ENCODE measurements around the gene PCP4.
"Not testable (repeated sequence)": the region's sequence is repeated elsewhere in the genome, so short reads cannot be mapped to it uniquely, and the experiment has no call there.

Gene PCP4

DNA sequence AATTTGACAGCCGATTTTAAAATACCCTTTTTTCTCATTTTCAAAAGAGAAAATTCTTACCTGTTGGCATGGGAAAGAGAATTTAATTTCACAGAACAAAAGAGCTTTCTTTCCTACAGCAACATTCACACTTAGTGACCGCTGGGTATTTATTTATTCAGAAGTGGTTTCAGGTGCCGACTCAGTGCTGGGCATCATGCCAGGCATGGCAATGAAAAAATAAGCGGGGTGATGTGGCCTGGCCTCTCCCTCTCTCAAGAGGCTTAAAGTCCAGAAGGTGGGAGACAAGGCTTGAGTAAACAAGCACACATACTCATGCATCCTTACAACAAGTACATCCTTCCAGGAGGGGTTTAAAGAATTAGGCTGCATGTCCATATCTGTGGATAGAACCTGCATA lies 4.1 kb upstream of the PCP4 start:
- DNase-seq (ENCODE audit: low read depth in 4 of 4, low spot score in 1 of 4): no peak

DNA sequence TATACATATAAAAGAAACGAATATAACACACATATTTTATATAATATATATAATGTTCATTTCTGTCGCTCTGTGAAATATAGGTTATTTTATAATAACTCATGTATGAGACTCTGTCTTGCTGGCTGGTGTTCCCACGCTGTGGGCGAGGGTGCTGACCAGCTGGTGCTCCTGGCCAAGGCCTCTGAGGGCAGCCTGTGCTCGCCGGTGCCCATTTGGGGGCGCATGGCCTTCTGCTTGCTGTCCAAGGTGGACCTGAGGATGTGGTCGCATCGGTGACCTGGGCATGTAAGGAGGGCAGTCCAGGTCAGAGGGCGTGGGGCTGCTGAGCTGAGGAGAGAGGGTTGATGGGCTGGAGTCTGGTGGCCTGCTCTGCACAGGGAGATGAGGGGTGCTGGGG lies 1.1 kb upstream of the PCP4 start:
- DNase-seq (ENCODE audit: low read depth in 4 of 4, low spot score in 1 of 4): no peak

DNA sequence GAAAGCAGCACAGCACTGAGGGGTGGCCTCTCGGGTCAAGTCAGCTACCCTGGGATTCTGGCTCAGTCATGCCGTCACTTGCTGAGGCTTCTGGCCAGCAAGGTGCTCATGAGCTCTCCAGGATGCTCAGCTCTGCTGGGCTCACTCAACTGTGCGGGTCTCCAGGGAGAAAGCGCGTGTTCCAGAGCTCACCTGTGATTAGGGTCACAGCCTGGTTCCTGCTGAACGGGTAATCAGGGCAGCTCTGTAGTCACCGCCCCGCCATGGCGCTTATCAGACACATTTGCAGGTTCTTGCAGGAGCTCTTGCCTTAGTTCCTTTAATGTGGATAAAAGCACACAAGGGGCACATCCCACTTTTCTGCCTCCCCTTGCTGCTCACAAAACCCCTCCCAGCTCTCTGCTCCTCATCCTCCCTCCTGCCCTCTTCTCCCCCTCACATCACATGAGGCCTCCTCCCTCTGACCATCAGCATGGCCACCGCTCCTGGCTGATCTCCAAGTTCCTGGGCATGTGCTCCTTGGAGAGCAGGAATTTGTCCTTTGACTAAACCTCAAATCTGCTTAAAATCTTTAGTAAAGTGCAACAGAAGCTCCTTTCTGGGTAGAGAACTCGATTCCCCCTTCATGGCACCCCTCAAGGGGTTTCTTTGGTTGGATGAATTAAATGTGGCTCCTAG lies 2.0 kb downstream of the PCP4 start:
- no peak for DNase-seq (ENCODE audit: low read depth in 4 of 4, low spot score in 1 of 4)

DNA sequence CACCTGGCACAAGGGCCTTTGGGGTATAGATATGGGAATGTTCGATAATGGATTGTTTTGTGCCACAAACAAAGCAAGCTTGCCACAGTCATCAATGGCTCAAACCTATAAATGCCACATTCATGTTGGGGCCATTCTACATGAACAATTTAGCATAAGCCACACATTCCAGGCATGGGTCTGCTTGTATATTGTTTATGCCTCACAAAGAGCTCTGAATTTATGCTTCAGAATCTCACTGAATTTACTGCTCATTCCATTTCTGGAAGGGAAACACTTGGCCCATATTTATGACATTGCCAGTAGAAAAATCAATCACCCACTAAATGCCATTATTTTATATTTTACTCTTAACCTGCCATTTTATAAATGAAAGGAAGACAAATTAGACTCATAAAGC lies 6.4 kb downstream of the PCP4 start:
- no peak for DNase-seq (ENCODE audit: low read depth in 4 of 4, low spot score in 1 of 4)

DNA sequence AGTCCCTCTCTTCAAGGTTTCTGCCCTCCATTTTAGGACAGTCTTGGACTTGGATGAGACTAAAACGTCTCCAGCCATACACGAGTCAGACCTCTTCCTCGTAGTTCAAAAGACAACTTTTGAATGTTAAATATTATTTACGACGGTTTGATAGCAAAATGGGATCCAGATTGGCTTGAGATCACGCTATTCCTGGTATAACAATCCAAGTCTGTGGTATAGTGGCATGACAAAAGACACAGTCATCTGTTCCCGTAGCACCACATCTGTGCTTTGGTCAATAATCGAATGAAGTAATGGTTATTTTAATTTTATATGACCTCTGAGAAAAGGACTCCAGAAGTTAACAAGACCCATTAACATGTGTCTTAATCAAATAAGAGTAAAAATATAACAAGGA lies 7.0 kb downstream of the PCP4 start:
- DNase-seq (ENCODE audit: low read depth in 4 of 4, low spot score in 1 of 4): no peak

DNA sequence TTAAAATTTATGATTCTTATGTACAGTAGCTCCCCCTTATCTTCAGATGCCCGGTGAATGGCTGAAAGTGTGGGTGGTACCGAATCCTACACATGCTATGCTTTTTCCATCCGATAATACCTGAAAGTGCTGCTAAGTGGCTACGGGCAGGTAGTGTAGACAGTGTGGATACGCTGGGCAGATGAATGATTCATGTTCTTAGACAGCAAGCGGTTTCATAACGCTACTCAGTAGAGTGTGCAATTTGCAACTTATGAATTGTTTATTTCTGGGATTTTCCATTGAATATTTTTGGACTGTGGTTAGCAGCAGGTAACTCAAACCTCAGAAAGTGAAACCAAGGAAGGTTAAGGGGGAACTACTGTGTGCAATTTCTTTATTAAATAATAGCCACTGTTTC lies 7.5 kb downstream of the PCP4 start:
- DNase-seq (ENCODE audit: low read depth in 4 of 4, low spot score in 1 of 4): no peak

DNA sequence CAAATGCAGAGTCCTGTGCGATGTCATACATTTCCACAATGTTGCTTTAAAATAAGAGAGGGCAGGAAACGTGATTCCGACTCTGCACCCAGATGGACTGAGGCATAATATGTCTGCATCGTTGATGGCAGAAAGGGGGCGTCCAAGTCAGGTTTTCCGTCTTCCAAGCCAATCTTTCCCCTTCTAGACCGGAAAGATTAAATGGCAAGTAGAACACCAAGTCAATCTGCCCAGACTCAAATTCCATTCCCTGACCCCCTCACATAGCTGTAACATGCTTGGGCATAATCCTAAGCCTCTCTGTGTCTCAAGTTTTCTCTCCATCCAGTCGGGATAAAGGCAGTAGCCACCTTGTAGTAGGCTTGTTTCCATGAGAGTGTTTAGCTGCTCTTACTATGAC lies 14.4 kb downstream of the PCP4 start:
- no peak for DNase-seq (ENCODE audit: low read depth in 4 of 4, low spot score in 1 of 4)

DNA sequence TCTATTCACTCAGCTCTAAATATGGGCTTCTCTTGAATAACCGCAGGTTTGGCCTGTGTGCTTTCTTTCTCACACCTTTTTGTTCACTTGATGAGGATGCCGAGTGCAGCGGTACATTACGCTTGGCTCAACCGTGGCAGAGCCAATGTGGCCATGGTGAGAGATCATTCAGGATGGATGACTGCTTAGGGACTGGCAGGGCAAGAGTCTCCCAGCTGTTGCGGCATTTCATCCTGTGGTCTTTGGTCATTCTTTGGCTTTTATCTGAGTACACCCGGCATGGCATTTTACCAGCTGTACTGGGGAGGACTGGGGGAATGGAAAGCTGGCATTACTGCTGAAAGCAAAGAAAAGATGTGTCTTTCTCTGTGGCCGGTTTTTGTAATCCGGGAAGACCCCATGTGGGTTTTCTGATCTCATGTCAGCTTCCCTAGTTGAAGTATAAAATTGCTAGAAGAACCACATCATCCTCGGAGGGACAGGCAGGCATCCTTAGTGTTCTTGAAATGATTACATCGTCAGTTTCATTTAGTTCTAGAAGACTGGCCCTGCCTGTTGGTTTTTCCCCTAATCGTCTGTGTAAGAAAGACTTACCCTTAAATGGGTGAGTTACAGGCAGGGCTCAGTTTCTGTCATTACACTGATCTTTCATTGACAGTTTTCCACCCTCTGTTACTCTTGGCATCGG lies 15.1 kb downstream of the PCP4 start:
- DNase-seq (ENCODE audit: low read depth in 4 of 4, low spot score in 1 of 4): no peak

DNA sequence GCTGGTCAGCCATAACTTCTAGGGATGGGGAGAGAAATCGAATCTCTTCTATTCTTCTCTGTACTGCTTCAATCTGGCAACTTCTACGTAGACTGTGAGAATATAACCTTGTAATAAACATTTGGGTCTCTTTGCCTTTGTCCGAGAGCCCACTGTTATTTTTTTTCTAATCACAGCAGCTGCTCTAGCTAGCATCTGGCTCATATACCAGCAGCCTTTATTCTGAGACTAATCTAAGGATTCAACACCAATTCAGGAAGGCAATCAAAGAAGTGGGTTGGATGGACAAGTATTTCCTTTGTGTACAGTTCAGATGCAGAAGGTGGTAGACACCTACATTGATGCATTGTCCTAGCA lies 15.6 kb downstream of the PCP4 start:
- no peak for DNase-seq (ENCODE audit: low read depth in 4 of 4, low spot score in 1 of 4)

DNA sequence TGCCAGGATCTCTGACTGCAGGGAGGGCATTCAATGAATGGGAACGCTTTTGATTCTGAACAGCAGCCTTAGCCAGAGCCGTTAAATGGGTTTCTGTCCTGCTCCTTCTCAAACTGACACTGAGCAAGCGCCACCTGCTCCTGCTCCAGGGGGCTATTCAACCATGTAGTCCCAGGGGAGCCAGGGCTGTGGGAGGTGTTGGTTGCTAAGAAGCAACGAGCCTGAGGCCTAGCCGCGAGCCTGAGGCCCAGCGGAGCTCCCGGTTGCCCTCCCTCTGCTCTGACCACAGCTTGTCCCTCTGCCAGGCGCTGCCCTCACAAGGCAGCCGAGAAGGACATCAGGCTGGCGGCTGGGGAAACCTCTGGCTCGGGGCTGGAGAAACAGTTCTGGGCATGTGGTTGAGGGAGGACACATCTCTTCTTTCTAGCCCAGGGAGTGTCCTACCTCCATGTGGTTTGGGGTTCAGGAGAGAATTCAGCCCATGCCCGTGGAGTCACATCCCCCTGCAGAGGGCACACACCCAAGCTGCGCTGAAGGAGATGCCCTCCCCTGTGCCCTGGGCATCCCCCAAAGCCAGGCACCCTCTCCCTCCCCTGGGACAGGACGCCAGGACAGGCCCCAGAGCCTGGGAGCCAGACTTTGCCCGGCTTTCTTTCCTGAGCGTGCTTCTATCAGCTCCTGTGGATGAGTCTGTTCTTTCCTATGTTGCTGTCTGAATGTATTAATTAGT lies 18.0 kb downstream of the PCP4 start:
- DNase-seq (ENCODE audit: low read depth in 4 of 4, low spot score in 1 of 4): no peak

DNA sequence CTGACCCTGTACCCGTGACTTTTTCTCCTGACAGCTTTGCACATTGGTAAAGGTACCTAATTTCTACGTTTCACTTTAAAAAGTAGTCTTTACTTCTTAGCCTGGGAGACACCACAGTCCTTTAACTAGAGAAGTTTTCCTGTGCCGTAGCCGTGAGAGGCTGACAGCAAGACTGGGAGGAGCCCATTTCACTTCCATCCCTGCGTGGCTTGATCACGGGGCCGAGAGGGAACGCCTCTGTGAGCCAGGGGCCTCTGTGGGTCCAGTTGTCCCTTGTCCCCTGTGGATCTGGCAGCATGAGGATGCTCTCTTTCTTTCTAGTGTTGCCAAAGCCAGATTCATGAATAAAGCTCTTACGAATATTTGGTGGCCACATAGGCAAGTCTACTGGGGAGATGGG lies 21.6 kb downstream of the PCP4 start:
- DNase-seq (ENCODE audit: low read depth in 4 of 4, low spot score in 1 of 4): no peak

DNA sequence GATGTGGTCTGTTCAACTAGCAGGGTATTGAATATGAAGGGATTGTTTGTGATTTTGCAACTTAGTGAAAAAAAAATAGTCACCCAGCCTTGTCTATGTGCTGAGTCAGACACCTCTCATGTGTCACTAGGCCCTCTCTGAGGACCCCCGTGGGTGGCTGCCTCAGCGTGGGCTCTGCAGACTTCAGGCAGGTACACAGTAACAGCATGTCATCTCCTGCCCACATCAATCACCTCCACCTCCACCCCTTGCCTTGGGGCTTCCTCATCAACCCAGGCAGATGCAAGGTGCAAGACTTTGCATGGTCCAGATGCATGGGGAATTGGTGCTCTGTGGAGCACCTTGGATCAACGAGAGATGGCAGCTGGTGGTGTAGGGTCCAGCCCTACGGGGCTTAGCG lies 23.9 kb downstream of the PCP4 start:
- no peak for DNase-seq (ENCODE audit: low read depth in 4 of 4, low spot score in 1 of 4)

DNA sequence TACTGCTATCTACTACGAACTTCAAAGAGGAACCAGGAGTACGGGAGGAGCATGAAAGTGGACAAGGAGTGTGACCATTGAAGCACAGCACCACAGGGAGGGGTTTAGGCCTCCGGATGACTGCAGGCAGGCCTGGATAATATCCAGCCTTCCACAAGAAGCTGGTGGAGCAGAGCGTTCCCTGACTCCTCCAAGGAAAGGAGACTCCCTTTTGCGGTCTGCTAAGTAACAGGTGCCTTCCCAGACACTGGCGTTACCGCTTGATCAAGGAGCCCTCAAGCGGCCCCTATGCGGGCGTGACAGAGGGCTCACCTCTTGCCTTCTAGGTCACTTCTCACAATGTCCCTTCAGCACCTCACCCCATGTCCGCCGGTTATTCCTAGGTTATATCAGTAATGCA lies 24.6 kb downstream of the PCP4 start:
- DNase-seq (ENCODE audit: low read depth in 4 of 4, low spot score in 1 of 4): not testable (repeated sequence)

DNA sequence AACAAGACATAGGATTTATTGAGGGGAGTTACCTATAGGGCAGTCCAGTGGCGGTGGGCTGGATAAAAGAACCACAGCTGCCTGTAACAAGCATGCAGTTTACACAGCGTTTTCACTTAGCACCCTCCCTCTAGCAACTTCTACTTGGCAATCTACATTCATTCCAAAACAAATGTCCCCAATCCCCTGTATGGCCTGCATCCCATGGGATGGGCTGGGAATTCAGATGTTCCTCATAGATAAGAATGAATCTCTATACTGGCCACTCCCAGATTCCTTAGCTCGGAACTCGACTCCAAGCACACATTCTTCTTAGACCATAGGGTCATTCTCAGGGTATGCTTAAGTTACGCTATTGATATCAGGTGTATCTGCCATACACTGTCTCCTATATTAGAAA lies 33.3 kb downstream of the PCP4 start:
- no peak for DNase-seq (ENCODE audit: low read depth in 4 of 4, low spot score in 1 of 4)

DNA sequence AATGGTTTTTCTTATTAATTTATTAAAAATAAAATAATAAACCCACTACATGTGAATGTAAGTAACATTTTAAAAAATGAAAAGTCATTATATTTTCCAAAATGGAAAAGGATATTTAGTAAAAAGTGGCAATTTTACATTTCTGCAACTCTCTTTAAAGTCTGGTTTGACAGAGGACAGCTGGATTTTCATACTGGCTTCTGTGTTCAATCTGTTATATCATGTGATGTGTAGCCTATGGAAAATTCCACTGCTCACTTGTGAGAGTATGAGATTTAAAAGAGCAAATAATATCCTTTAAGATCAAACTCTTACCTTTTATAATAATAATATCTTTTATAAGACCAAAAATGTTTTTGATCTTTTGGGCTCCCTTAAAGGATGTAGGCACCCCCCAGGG lies 33.7 kb downstream of the PCP4 start:
- no peak for DNase-seq (ENCODE audit: low read depth in 4 of 4, low spot score in 1 of 4)

DNA sequence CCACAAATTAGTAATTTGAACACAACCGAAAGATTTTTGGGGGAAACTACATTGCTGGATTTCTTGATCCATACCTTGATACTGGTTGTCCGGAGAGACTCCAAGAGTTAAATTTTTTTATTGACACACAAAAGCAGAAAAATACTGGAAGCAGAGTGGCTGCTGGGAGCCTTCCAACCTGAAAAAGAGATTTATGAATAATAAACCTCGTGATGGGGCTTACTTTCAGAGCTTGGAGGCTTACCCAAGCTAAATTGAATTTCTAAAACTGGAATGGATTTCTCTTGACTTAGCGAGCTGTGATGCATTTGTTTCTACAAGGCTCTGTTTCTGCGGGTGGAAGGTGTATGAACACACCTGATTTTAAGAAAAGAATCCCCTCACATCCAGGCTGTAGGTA lies 35.7 kb downstream of the PCP4 start:
- DNase-seq (ENCODE audit: low read depth in 4 of 4, low spot score in 1 of 4): no peak

DNA sequence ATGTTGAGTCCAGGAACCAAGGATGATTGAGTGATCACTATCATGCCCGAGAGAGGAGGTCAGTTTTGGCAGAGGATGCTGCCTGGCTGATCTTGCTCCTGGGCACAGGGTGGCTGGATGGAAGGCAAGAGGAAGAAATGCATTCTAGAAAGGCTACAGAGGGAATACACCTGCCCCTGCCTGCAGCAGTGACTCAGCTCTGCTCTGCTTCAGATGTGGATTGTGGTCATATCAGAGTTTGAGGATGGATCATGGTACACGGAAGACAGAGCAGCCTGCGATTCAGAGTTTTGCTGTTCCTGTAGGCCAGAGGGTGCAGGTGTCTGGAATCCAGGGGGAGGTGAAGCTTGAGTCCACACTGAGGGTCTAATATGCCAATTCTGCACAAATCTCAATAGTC lies 37.2 kb downstream of the PCP4 start:
- no peak for DNase-seq (ENCODE audit: low read depth in 4 of 4, low spot score in 1 of 4)

DNA sequence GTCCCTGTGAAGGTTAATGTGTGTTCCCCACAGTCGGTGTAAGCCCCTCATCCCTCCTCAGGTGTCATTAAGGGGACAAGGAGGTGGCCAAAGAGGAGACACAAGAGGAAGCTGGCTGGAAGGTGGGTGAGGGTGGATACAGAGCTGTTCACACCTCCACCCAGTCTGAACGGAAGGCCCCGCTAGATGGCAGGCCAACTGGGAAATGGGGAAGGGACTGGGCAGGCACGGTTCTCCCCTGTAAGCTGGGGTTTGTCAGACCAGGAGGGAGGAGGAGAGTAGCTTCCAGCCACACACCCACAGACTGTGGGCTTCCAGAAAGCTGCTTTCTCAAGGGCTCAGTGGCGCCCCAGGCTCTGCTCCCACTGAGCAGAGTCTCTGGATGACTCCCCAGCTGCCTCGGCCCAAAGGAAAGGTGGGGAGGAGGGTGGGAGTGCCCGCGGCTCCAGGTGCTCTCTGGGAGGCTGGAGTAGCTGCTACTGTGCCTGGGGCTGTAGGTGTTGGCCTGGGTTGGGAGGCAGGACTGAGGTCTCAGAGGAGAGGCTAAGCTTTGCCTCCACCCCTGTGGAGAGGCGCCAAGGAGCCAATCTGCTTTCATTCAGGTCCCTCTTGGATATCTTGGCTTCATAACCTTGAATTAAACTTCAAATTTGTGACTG lies 41.2 kb downstream of the PCP4 start:
- no peak for DNase-seq (ENCODE audit: low read depth in 4 of 4, low spot score in 1 of 4)

DNA sequence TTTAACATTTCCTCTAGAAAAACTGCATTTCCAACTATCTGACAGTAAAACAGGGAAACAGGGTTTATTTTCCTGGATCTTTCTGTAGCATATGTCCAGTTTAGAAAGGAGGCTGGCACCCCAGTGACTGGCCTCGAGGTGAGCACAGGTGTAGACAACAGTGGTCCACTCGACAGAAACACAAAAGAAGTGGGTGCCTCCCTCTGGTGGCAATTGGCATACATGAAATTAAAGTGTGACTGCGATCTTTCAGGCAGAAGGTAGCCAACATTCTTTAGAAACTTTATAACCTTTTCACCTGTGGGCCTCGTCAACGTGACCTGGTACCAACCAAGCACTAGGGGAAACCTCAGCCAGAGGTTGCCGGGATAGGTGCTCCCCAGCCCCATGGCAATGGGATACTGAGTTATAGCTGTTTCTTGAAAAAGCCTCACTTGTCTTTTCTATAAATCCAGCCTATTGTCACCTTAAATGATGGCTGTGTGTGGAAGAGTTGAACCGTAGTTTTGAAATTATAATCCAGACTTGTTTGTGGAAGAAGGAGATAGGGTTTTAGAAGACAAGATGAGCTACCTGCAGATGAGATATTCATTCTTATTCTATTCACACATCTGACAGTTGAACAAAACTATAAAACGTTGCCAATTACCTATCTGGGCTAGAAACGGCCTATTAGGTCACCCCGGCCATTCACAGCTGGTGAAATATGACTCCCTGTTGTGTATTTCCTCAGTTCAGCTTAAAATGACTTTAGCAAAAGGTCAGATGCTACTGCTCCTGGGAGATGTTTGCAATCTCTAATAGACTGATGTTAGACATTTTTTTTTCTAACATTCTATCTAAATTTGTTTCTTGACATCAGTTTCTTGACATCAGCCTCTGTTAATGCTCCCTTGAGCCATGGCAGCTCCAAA lies 44.3 kb downstream of the PCP4 start:
- no peak for DNase-seq (ENCODE audit: low read depth in 4 of 4, low spot score in 1 of 4)

DNA sequence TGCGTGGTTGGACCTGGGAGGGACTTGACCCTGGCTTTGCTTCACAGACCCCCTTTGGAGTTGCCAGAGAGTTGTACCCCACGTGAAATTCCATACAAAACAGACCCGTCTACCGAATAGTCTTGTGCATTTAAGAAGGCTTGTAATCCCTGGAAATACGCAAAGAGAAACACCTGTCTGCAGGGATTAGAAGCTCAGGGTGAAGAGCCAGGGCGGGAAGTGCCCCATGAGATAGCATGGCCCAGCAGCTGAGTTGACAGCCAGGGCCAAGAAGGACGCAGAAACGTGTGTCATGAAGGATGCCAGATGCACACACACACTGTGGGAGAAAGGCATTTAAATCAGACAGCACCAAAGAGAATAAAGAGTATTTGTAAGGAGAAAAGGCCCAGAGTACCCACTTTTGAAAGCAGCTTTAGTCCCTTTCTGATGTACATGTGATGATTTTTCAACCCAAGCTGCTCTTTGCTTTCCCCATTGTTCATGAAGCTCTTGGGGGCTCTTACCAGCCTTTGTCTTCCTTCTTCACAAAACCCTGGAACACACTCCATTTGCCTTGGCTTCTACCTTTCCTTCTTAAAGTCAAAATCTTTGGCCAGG lies 46.6 kb downstream of the PCP4 start:
- DNase-seq (ENCODE audit: low read depth in 4 of 4, low spot score in 1 of 4): no peak

DNA sequence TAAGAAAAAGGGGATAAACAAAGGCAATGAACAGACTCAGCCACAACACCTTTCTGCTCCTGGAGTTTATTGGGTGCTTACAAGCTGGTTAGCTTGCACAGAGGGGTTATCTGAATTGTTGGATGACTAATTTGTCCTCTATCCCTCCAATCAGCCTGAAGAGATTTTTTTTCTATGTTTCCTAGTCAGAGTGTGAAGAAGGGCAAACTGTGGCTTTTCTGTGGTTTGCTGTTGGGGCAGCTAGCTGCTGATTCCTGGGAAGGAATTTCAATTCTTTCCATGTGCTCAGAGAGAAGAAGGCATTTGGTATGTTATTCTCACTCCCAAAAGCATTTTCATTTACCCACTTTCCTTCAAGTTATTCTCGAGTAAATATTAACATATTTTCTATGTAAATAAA lies 48.6 kb downstream of the PCP4 start:
- no peak for DNase-seq (ENCODE audit: low read depth in 4 of 4, low spot score in 1 of 4)

Data from stimulated activated CD4-positive, alpha-beta T cell treated with anti-CD3 and anti-CD28 coated beads, Interleukin-1b, Interleukin-23, amount 100 ng/mL, for 24 hours (primary cell).